Measurements from ENCODE around the gene RHOJ. TPM values are rescaled to one million over a fixed set of nuclear protein-coding genes. Genes with fewer than 3 reads are reported as not detected.

RHOJ gene
- total RNA-seq, 1 experiment from 2014 or later: not detected

DNA sequence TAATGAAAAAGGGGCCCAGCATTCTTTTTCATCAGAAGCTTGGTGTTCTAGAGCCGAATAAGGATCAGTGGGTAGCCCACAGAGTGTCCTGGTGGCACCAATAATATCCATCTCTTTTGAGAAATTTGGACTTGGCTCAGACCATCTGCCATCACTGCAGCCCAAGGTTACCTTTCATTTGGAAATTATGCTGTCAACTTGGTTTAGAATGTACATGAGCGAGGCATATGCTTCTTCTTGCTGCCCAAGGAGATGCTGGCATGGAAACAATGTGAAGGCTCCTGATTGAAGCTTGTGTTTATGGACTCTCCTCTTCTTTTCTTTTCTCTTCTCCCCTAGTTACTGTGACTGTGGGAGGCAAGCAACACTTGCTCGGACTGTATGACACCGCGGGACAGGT, 64.5 kb downstream of the RHOJ start:
- Histone ChIP-seq H3K79me2 (ENCODE audit: insufficient read depth, low read length) (no peaks in the 10 kb centered on the region), H3K27me3 (ENCODE audit: insufficient read depth, low read length) (peaks cover 28% of the 10 kb centered on the region), H4K20me1 (ENCODE audit: insufficient read depth) (no peaks in the 10 kb centered on the region), H3K36me3 (ENCODE audit: control insufficient read depth in 1 of 2, insufficient read depth in 2 of 2, low read length in 2 of 2) (no peaks in the 10 kb centered on the region), H3K4me2 (ENCODE audit: low read length) (no peak overlapping the region), H3K9me2 (ENCODE audit: insufficient read depth) (no peaks in the 10 kb centered on the region), H3K27ac (ENCODE audit: low read depth, low read length) (no peak overlapping the region), H3K9ac (ENCODE audit: low read length) (no peak overlapping the region), H2AFZ (ENCODE audit: low read depth, low read length, poor library complexity, severe bottlenecking) (no peak overlapping the region), H3K9me3 (ENCODE audit: control insufficient read depth in 1 of 2, insufficient read depth in 1 of 2, low read depth in 1 of 2, low read length in 2 of 2) (no peaks in the 10 kb centered on the region), H3K4me1 (ENCODE audit: control insufficient read depth in 1 of 2, insufficient read depth in 2 of 2, low read length in 2 of 2) (no peaks in the 10 kb centered on the region), H3K4me3 (replicated peaks in 1 of 2; ENCODE audit: low read depth in 1 of 2, low read length in 2 of 2) (no peak overlapping the region)
- intact Hi-C loops (cut with micrococcal nuclease): no loop called here
- TF ChIP-seq, protein P1, sequence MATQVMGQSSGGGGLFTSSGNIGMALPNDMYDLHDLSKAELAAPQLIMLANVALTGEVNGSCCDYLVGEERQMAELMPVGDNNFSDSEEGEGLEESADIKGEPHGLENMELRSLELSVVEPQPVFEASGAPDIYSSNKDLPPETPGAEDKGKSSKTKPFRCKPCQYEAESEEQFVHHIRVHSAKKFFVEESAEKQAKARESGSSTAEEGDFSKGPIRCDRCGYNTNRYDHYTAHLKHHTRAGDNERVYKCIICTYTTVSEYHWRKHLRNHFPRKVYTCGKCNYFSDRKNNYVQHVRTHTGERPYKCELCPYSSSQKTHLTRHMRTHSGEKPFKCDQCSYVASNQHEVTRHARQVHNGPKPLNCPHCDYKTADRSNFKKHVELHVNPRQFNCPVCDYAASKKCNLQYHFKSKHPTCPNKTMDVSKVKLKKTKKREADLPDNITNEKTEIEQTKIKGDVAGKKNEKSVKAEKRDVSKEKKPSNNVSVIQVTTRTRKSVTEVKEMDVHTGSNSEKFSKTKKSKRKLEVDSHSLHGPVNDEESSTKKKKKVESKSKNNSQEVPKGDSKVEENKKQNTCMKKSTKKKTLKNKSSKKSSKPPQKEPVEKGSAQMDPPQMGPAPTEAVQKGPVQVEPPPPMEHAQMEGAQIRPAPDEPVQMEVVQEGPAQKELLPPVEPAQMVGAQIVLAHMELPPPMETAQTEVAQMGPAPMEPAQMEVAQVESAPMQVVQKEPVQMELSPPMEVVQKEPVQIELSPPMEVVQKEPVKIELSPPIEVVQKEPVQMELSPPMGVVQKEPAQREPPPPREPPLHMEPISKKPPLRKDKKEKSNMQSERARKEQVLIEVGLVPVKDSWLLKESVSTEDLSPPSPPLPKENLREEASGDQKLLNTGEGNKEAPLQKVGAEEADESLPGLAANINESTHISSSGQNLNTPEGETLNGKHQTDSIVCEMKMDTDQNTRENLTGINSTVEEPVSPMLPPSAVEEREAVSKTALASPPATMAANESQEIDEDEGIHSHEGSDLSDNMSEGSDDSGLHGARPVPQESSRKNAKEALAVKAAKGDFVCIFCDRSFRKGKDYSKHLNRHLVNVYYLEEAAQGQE (IDR thresholded peaks at IDR 0.05; ENCODE audit: low read depth): no peak
- TF ChIP-seq, protein P2, sequence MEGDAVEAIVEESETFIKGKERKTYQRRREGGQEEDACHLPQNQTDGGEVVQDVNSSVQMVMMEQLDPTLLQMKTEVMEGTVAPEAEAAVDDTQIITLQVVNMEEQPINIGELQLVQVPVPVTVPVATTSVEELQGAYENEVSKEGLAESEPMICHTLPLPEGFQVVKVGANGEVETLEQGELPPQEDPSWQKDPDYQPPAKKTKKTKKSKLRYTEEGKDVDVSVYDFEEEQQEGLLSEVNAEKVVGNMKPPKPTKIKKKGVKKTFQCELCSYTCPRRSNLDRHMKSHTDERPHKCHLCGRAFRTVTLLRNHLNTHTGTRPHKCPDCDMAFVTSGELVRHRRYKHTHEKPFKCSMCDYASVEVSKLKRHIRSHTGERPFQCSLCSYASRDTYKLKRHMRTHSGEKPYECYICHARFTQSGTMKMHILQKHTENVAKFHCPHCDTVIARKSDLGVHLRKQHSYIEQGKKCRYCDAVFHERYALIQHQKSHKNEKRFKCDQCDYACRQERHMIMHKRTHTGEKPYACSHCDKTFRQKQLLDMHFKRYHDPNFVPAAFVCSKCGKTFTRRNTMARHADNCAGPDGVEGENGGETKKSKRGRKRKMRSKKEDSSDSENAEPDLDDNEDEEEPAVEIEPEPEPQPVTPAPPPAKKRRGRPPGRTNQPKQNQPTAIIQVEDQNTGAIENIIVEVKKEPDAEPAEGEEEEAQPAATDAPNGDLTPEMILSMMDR (IDR thresholded peaks at IDR 0.05 in 2 of 3, conservative IDR thresholded peaks at IDR 0.05 in 1 of 3; ENCODE audit: borderline replicate concordance in 1 of 3, insufficient read depth in 1 of 3, low read depth in 2 of 3, low read length in 2 of 3): no peak
- TF ChIP-seq POLR2AphosphoS5 (IDR thresholded peaks at IDR 0.05; ENCODE audit: low read depth, low read length) (no peak), FOSL1 (IDR thresholded peaks at IDR 0.05; ENCODE audit: low read depth) (no peak), CEBPB (IDR thresholded peaks at IDR 0.05; ENCODE audit: low read depth) (no peak), YY1 (IDR thresholded peaks at IDR 0.05; ENCODE audit: extremely low read depth, insufficient replicate concordance, low read depth, low read length) (no peak), EGR1 (IDR thresholded peaks at IDR 0.05; ENCODE audit: low read depth) (no peak), EZH2phosphoT487 (IDR thresholded peaks at IDR 0.05; ENCODE audit: borderline replicate concordance) (no peak), EZH2 (IDR thresholded peaks at IDR 0.05) (no peak), SP1 (IDR thresholded peaks at IDR 0.05; ENCODE audit: low read depth) (no peak), ZFX (IDR thresholded peaks at IDR 0.05) (no peak), RAD21 (IDR thresholded peaks at IDR 0.05; ENCODE audit: low read depth) (no peak), SIN3A (IDR thresholded peaks at IDR 0.05; ENCODE audit: low read depth) (no peak), TCF7L2 (IDR thresholded peaks at IDR 0.05; ENCODE audit: borderline replicate concordance, extremely low read depth, insufficient read depth, insufficient read length) (no peak), SRF (IDR thresholded peaks at IDR 0.05; ENCODE audit: low read depth) (no peak)
- TF ChIP-seq, protein P3, sequence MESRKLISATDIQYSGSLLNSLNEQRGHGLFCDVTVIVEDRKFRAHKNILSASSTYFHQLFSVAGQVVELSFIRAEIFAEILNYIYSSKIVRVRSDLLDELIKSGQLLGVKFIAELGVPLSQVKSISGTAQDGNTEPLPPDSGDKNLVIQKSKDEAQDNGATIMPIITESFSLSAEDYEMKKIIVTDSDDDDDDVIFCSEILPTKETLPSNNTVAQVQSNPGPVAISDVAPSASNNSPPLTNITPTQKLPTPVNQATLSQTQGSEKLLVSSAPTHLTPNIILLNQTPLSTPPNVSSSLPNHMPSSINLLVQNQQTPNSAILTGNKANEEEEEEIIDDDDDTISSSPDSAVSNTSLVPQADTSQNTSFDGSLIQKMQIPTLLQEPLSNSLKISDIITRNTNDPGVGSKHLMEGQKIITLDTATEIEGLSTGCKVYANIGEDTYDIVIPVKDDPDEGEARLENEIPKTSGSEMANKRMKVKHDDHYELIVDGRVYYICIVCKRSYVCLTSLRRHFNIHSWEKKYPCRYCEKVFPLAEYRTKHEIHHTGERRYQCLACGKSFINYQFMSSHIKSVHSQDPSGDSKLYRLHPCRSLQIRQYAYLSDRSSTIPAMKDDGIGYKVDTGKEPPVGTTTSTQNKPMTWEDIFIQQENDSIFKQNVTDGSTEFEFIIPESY (IDR thresholded peaks at IDR 0.05; ENCODE audit: extremely low read depth, insufficient replicate concordance, low read length): no peak
- BruUV-seq (replicated peaks): no TSS peak
- POLR2A ChIA-PET: no interaction called here
- RAD21 ChIA-PET (ENCODE audit: low non-redundant PET in 1 of 2, low total read pairs in 2 of 2, uncharacterized antibody in 2 of 2, unreplicated experiment in 2 of 2): no interaction called here
- ATAC-seq: no peak
- no peak for DNase-seq (ENCODE audit: low read depth, low spot score)
- CTCF ChIA-PET: no interaction called here
